Measurements from ENCODE around the gene GASK1B.

GASK1B gene

DNA sequence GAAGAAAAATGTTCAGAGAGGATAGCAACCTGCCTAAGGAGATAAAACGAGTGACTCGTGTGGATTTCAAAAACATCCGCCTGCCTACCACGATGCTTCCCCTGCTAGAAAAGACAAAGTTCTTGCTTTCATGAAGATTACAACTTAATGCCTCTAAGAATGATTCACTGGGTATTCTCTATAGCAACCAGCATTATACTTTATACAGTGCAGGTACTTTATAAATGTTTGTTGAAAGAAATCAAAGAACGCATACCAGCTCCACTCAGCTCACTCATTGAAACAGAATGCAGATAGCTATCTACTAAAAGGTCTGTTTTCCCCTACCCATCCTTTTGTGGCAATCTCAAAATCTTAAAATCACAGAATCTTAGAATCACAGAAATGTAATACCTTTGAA, 33.7 kb downstream of the GASK1B start:
- DNase-seq (ENCODE audit: low spot score): no peak

DNA sequence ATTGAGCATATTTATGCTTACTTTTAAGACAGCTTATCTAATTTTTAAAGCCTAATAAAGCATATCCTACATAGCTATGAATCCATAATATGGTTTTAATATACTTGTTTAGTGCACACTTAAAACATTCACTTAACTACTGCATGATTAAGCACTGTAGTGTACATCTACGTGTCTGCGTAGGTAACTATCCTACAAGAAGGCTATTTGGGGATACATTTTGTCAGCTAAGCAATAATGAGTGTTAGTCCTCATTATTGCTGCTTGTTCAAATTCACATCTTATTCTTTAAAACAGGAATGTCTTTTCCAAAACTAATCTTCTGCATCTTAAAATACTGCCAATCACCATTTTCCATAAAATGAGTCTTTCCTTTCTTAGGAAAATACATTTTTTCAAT, 38.6 kb downstream of the GASK1B start:
- no peak for DNase-seq (ENCODE audit: low spot score)

DNA sequence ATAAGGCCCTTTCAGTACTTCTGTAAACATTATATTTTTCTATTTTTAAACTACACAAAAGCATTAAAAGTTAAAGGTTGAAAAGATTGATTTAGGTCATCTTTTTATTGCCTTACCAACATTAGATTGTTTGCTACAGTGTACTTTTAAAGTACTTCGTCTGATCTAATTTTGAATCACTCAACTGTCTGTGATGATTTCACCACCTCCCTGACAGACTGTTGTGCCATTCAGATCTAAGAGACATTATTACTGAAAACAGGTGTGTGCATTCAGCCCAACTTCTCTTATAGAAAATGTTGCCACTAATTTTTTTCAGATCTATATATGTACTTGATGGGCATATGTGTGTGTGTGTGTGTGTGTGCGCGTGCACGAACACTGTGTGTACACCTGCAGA, 39.3 kb downstream of the GASK1B start:
- DNase-seq (ENCODE audit: low spot score): no peak

DNA sequence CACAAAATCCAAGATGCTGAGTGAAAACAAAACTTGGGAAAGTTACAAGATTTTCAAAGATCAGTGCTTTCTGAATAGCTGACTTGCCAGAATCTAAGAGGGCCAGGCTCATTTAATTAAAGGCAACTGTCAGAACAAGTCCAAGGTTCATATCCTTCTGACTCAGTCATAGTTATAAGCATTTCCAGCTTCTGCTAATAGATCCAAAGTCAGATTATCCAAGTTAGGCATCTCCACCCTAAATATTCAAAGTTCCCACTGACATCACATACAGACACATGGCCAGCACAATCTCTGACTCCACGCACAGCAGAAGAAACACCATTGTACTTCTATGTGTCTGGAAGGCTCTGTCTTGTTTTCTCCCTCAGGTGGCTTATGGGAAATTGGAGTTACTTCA, 41.8 kb downstream of the GASK1B start:
- DNase-seq (ENCODE audit: low spot score): no peak

DNA sequence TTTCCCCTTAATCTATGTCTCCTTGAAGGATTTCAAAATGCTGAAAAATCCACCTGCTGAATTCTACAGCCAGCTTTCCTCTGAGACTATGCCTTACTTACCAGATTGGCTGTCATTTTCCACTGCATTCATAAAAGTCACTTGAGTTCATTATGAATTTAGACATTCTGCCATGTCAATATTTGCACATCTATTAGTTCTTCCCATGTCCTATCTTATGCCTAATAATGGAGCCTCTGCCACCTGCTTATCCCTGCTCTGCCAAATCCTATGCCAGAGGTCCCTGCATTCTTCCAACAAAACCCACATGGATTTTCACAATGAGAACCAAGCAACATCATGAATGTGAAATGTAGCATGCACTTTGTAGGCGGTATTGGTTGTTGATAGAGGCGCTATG, 42.6 kb downstream of the GASK1B start:
- DNase-seq (ENCODE audit: low spot score): no peak

DNA sequence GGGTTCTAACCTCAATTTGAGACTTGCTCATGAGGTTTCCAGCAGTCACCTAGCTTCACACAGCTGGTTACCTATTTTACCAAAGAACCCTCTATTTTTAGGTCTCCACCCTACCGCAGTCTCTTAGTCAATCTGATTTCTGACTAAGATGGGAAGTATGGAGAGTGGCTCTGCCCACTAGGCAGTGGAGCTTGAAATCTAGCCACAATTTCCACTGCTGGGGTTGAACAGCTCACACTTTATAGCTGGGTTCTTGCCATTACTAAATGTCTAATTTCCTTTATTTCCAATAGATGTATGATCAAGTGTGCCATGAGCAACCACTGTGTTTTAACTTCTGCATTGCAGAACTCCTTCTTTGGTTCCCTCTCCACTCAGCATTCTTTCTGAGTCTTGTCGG, 43.1 kb downstream of the GASK1B start:
- DNase-seq (ENCODE audit: low spot score): no peak

DNA sequence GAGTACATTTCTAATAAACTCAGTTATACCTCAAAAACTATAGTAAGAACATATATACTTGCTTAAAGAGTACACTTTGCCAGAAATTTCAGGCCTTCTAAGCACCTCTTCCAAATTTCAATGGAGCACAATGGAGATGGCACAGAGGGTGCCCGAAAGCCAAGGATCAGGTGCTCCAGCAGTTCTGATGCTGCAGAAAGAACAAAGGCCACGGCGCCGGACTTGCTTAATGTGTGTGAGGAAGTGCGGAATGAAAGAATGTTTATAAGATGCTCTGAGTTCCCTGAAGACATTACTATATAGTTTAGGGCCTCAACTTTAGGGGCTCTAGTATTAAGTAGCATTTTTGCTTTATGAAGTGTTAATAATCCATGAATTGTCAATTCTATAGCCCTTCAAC, 44.3 kb downstream of the GASK1B start:
- DNase-seq (ENCODE audit: low spot score): no peak

DNA sequence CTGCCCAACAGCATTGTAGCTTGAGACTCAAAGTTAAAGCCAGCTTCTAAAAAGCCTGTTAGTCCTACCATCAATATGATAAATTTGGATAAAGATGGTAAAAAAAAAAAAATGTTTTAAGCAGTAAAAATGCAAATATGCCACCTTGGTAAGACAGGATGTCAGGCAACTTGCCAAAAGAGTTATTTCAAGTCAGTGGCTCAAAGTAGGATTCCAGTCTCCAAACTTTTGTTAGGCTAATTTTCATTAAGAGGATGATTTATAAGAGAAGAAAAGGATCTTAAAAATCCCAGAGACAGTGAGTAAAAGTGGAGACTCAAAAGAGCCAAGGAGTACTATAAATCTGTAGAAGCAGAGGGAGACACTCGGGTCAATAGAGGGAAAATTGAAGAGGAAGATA, 47.5 kb downstream of the GASK1B start:
- DNase-seq (ENCODE audit: low spot score): no peak

Measured in hematopoietic multipotent progenitor cell treated with erythropoietin and hydrocortisone succinate and interleukin-3 and kit ligand, for 17 days (in vitro differentiated cells).